Activated CD8-positive, alpha-beta T cell treated with anti-CD3 and anti-CD28 coated beads for 36 hours (primary cell): ENCODE data around the gene FAM228B. TPM values are rescaled to one million over a fixed set of nuclear protein-coding genes. Genes with fewer than 3 reads are reported as not detected.

Experiments used
- ATAC-seq: fragments of 200-7000 bp; cut with Tn5 transposase; one replicate; pipeline ENCODE4 v1.10.0; 2021; ENCODE audit warnings: mild to moderate bottlenecking, moderate library complexity
- CTCF ChIA-PET: fragments of 350-600 bp; sonication (Branson Sonifier 250); formaldehyde crosslinking; loops from one replicate; lab custom pipeline; 2021; ENCODE audit warnings: antibody characterized with exemption; lab: Charles Lee
- POLR2A ChIA-PET: fragments of 350-600 bp; sonication (Branson Sonifier 250); formaldehyde crosslinking; loops from one replicate; lab custom pipeline; 2021; ENCODE audit warnings: antibody characterized with exemption; lab: Charles Lee
- DNase-seq: peaks from one replicate; pipeline ENCODE4 v3.0.0-alpha.2; 2020
- H3K27ac Mint-ChIP-seq: one replicate; pipeline ENCODE4 v1.8.0; 2021; ENCODE audit warnings: mild to moderate bottlenecking, mixed read lengths
- H3K27me3 Mint-ChIP-seq: one replicate; pipeline ENCODE4 v1.8.0; 2021; ENCODE audit warnings: mixed read lengths
- H3K36me3 Mint-ChIP-seq: one replicate; pipeline ENCODE4 v1.8.0; 2021; ENCODE audit warnings: low read depth, mixed read lengths
- H3K4me1 Mint-ChIP-seq: one replicate; pipeline ENCODE4 v1.8.0; 2021; ENCODE audit warnings: low read depth, mixed read lengths
- H3K4me3 Mint-ChIP-seq: one replicate; pipeline ENCODE4 v1.8.0; 2021; ENCODE audit warnings: mild to moderate bottlenecking, moderate library complexity, mixed read lengths
- H3K9me3 Mint-ChIP-seq: one replicate; pipeline ENCODE4 v1.8.0; 2021; ENCODE audit warnings: mixed read lengths
- CTCF ChIP-seq: fragments of 200-600 bp; IDR thresholded peaks from one replicate; pipeline ENCODE4 v1.8.0; 2022; ENCODE audit warnings: antibody characterized with exemption, mild to moderate bottlenecking
- intact Hi-C: fragments of 100-400 bp; cut with micrococcal nuclease; formaldehyde crosslinking; loops from one replicate; pipeline ENCODE4 v1.10.0; 2022
- total RNA-seq, 2 experiments: library from RNA; stranded (reverse); gene quantifications; one replicate each; pipeline ENCODE4 v1.2.3, GENCODE V29; 2021

FAM228B gene
- total RNA-seq, 2 experiments from 2014 or later = 4.5 to 5.7 TPM

- POLR2A ChIA-PET = interaction anchor here (0.5 kb wide), 1 partner anchor 456 kb away, joined by 3 read pairs; no protein-coding TSS in a partner anchor
- intact Hi-C loops = no loop called here
- Mint-ChIP-seq H3K4me1 (no peaks in the 10 kb centered on the region), H3K36me3 (peaks cover 26% of the 10 kb centered on the region), H3K9me3 (no peaks in the 10 kb centered on the region), H3K27ac (no peak overlapping the region), H3K4me3 (no peak overlapping the region), H3K27me3 (no peaks in the 10 kb centered on the region)
- DNase-seq (no peak), ATAC-seq (no peak)
- CTCF ChIA-PET = interaction anchor here (1.1 kb wide), 1 partner anchor 207 kb away, joined by 3 read pairs; no protein-coding TSS in a partner anchor
- no peak for TF ChIP-seq CTCF
Observed at GRCh38 chr2:24203787-24204150, 80.5 kb downstream of the FAM228B start.

GRCh38 chr2:24204505-24204904, 81.2 kb downstream of the FAM228B start:
- Mint-ChIP-seq H3K9me3 (no peaks in the 10 kb centered on the region), H3K4me3 (no peak overlapping the region), H3K27ac (no peak overlapping the region), H3K27me3 (no peaks in the 10 kb centered on the region), H3K36me3 (peaks cover 30% of the 10 kb centered on the region), H3K4me1 (no peaks in the 10 kb centered on the region)
- POLR2A ChIA-PET = no interaction called here
- DNase-seq (no peak), ATAC-seq (no peak)
- intact Hi-C loops = no loop called here
- TF ChIP-seq CTCF = no peak
- CTCF ChIA-PET = no interaction called here

GRCh38 chr2:24205131-24205530, 81.9 kb downstream of the FAM228B start:
- H3K4me1 Mint-ChIP-seq = no peaks in the 10 kb centered on the region
- ATAC-seq (no peak), DNase-seq (no peak)
- TF ChIP-seq CTCF = no peak
- H3K9me3 Mint-ChIP-seq = no peaks in the 10 kb centered on the region
- CTCF ChIA-PET = interaction anchor here (0.6 kb wide), 1 partner anchor 656 kb away, joined by 3 read pairs; no protein-coding TSS in a partner anchor
- no peaks in the 10 kb centered on the region for H3K27me3 Mint-ChIP-seq
- POLR2A ChIA-PET = no interaction called here
- H3K36me3 Mint-ChIP-seq = peaks cover 34% of the 10 kb centered on the region
- intact Hi-C loops = no loop called here
- H3K4me3 Mint-ChIP-seq = no peak overlapping the region
- H3K27ac Mint-ChIP-seq = no peak overlapping the region

- Mint-ChIP-seq H3K4me3 (no peak overlapping the region), H3K27me3 (no peaks in the 10 kb centered on the region), H3K36me3 (peaks cover 33% of the 10 kb centered on the region), H3K9me3 (no peaks in the 10 kb centered on the region), H3K27ac (no peak overlapping the region), H3K4me1 (no peaks in the 10 kb centered on the region)
- DNase-seq = no peak
- intact Hi-C loops = no loop called here
- POLR2A ChIA-PET = no interaction called here
- ATAC-seq = no peak
- CTCF ChIA-PET = no interaction called here
- no peak for TF ChIP-seq CTCF
Observed at GRCh38 chr2:24206242-24206641, 83.0 kb downstream of the FAM228B start.

- CTCF ChIA-PET = no interaction called here
- Mint-ChIP-seq H3K4me3 (no peak overlapping the region), H3K9me3 (no peaks in the 10 kb centered on the region), H3K4me1 (no peaks in the 10 kb centered on the region), H3K27ac (no peak overlapping the region), H3K27me3 (no peaks in the 10 kb centered on the region), H3K36me3 (peaks cover 30% of the 10 kb centered on the region)
- DNase-seq (no peak), ATAC-seq (no peak)
- no peak for TF ChIP-seq CTCF
- POLR2A ChIA-PET = no interaction called here
- intact Hi-C loops = no loop called here
Observed at GRCh38 chr2:24206714-24207113, 83.4 kb downstream of the FAM228B start.
